Measurements from ENCODE around the gene COL5A1. TPM values are rescaled to one million over a fixed set of nuclear protein-coding genes. Genes with fewer than 3 reads are reported as not detected.

COL5A1 gene
- polyA plus RNA-seq, 1 donor (not counting 4 experiments of a cell fraction or from before 2014, with no cell fraction given): 3.1 TPM

GRCh38 chr9:134765785-134766184 lies 124.2 kb downstream of the COL5A1 start:
- no peak overlapping the region for H3K4me3 ChIP-seq (ENCODE audit: control insufficient read depth in 2 of 3, extremely low read depth in 1 of 3, insufficient read depth in 2 of 3, low read depth in 1 of 3, low read length in 3 of 3)
- H3K9me3 ChIP-seq (ENCODE audit: control insufficient read depth, low read depth, low read length): peaks cover under 1% of the 10 kb centered on the region
- H3K4me1 ChIP-seq (ENCODE audit: control insufficient read depth, extremely low read depth, insufficient read depth, low read length): peaks cover 6% of the 10 kb centered on the region
- no peaks in the 10 kb centered on the region for H3K27me3 ChIP-seq (ENCODE audit: control insufficient read depth, extremely low read depth, insufficient read depth, low read length)
- DNase-seq (ENCODE audit: low read depth, low spot score) (no peak), FAIRE-seq (no peak)
- H2AFZ ChIP-seq (ENCODE audit: control insufficient read depth, low read length): no peak overlapping the region
- H3K9me1 ChIP-seq (ENCODE audit: control insufficient read depth, extremely low read depth, insufficient read depth, low read length): no peaks in the 10 kb centered on the region
- TF ChIP-seq EZH2 (IDR thresholded peaks at IDR 0.05; ENCODE audit: low read length): no peak
- TF ChIP-seq CTCF (optimal IDR thresholded peaks at IDR 0.05 in 1 of 3, IDR thresholded peaks at IDR 0.05 in 1 of 3, conservative IDR thresholded peaks at IDR 0.05 in 1 of 3; ENCODE audit: extremely low read depth in 1 of 3, insufficient read depth in 2 of 3, low read length in 3 of 3): no peak
- H4K20me1 ChIP-seq (ENCODE audit: control insufficient read depth, extremely low read depth, insufficient read depth, low read length): no peaks in the 10 kb centered on the region
- dilution Hi-C loops (cut with MboI; ENCODE audit: extremely low pct_ligation_motif_present, low sequenced_read_pairs): no loop called here
- H3K4me2 ChIP-seq (ENCODE audit: control insufficient read depth, extremely low read depth, insufficient read depth, low read depth, low read length): no peak overlapping the region
- no peak overlapping the region for H3K9ac ChIP-seq (ENCODE audit: control insufficient read depth, extremely low read depth, insufficient read depth, low read length)
- H3K27ac ChIP-seq (ENCODE audit: control insufficient read depth, insufficient read depth, low read length): no peak overlapping the region
- H3K79me2 ChIP-seq (ENCODE audit: control insufficient read depth, insufficient read depth, low read length): no peaks in the 10 kb centered on the region
- H3K36me3 ChIP-seq (ENCODE audit: control insufficient read depth in 2 of 2, extremely low read depth in 1 of 2, insufficient read depth in 2 of 2, low read length in 2 of 2): peaks cover 0 to 2% of the 10 kb centered on the region in 2 experiments

- no peaks in the 10 kb centered on the region for H3K9me3 ChIP-seq (ENCODE audit: control insufficient read depth, low read depth, low read length)
- FAIRE-seq: no peak
- no peaks in the 10 kb centered on the region for H3K27me3 ChIP-seq (ENCODE audit: control insufficient read depth, extremely low read depth, insufficient read depth, low read length)
- H3K4me3 ChIP-seq (ENCODE audit: control insufficient read depth in 2 of 3, extremely low read depth in 1 of 3, insufficient read depth in 2 of 3, low read depth in 1 of 3, low read length in 3 of 3): no peak overlapping the region
- H4K20me1 ChIP-seq (ENCODE audit: control insufficient read depth, extremely low read depth, insufficient read depth, low read length): no peaks in the 10 kb centered on the region
- no peaks in the 10 kb centered on the region for H3K79me2 ChIP-seq (ENCODE audit: control insufficient read depth, insufficient read depth, low read length)
- H3K9ac ChIP-seq (ENCODE audit: control insufficient read depth, extremely low read depth, insufficient read depth, low read length): no peak overlapping the region
- no peak overlapping the region for H3K4me2 ChIP-seq (ENCODE audit: control insufficient read depth, extremely low read depth, insufficient read depth, low read depth, low read length)
- H3K4me1 ChIP-seq (ENCODE audit: control insufficient read depth, extremely low read depth, insufficient read depth, low read length): peaks cover 6% of the 10 kb centered on the region
- peaks cover 0 to 2% of the 10 kb centered on the region in 2 experiments for H3K36me3 ChIP-seq (ENCODE audit: control insufficient read depth in 2 of 2, extremely low read depth in 1 of 2, insufficient read depth in 2 of 2, low read length in 2 of 2)
- TF ChIP-seq CTCF (optimal IDR thresholded peaks at IDR 0.05 in 1 of 3, IDR thresholded peaks at IDR 0.05 in 1 of 3, conservative IDR thresholded peaks at IDR 0.05 in 1 of 3; ENCODE audit: extremely low read depth in 1 of 3, insufficient read depth in 2 of 3, low read length in 3 of 3) (no peak), EZH2 (IDR thresholded peaks at IDR 0.05; ENCODE audit: low read length) (no peak)
- no peak overlapping the region for H3K27ac ChIP-seq (ENCODE audit: control insufficient read depth, insufficient read depth, low read length)
- no peaks in the 10 kb centered on the region for H3K9me1 ChIP-seq (ENCODE audit: control insufficient read depth, extremely low read depth, insufficient read depth, low read length)
- no peak overlapping the region for H2AFZ ChIP-seq (ENCODE audit: control insufficient read depth, low read length)
- dilution Hi-C loops (cut with MboI; ENCODE audit: extremely low pct_ligation_motif_present, low sequenced_read_pairs): no loop called here
- no peak for DNase-seq (ENCODE audit: low read depth, low spot score)
Observed at GRCh38 chr9:134766587-134766986, 125.0 kb downstream of the COL5A1 start.
